ENCODE data around the gene ODAD4.

- TF ChIP-seq REST (IDR thresholded peaks at IDR 0.05; ENCODE audit: low read depth) (0 out of 2 replicates have a peak, but pooled peaks have one; percentile 26), TEAD4 (IDR thresholded peaks at IDR 0.05) (no peak), MAX (IDR thresholded peaks at IDR 0.05) (peak; percentile 50), TCF12 (IDR thresholded peaks at IDR 0.05; ENCODE audit: low read depth) (no peak; the same call in 1 of the 2 replicates), FOXM1 (IDR thresholded peaks at IDR 0.05; ENCODE audit: borderline replicate concordance, low read depth) (peak; percentile 25; the same call in 1 of the 2 replicates), RAD21 (IDR thresholded peaks at IDR 0.05; ENCODE audit: low read depth) (no peak), EGR1 (IDR thresholded peaks at IDR 0.05) (no peak), CEBPB (IDR thresholded peaks at IDR 0.05) (no peak), CREB1 (IDR thresholded peaks at IDR 0.05; ENCODE audit: low read depth) (peak; percentile 48; the same call in 1 of the 2 replicates)
These were observed 11.9 kb upstream of the ODAD4 start, which contains the start of gene ACLY for GRCh38 chr17:41918314-41919164.
